ENCODE measurements around the gene AK8. TPM values are rescaled to one million over a fixed set of nuclear protein-coding genes. Genes with fewer than 3 reads are reported as not detected.

The AK8 gene
- total and polyA plus RNA-seq, 2 experiments from 2014 or later: 0.14 to 0.78 TPM

DNA sequence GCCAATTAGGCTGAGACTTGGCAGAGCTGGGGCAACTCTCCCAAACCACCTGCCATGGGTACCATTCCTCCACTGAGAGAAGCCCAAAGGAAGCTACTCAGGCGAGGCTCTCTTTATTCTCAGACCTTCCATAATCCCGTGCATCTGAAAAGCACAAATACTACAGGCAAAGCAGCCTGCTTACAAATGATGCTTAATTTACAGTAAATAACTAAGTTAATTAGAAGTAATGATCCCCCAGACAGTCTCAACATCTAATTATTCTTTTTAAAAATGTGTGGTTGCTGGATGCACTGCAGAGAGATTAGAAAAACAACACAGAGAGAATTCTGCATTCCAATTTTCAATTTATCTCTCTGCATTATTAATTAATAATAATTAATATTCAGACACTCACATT is 53.1 kb downstream of the AK8 start:
- Histone ChIP-seq H3K4me2 (no peak overlapping the region), H3K27me3 (ENCODE audit: insufficient read depth) (no peaks in the 10 kb centered on the region), H3K9me2 (ENCODE audit: insufficient read depth) (no peaks in the 10 kb centered on the region), H3F3A (replicated peaks; ENCODE audit: low read depth) (no peaks in the 10 kb centered on the region), H3K4me1 (ENCODE audit: insufficient read depth) (no peaks in the 10 kb centered on the region), H3K4me3 (no peak overlapping the region), H3K79me2 (replicated peaks; ENCODE audit: insufficient read depth) (no peaks in the 10 kb centered on the region), H3K36me3 (ENCODE audit: insufficient read depth) (no peaks in the 10 kb centered on the region), H4K20me1 (replicated peaks; ENCODE audit: insufficient read depth) (no peaks in the 10 kb centered on the region), H3K27ac (ENCODE audit: low read depth) (no peak overlapping the region), H2AFZ (no peak overlapping the region)
- ATAC-seq (no peak), DNase-seq (ENCODE audit: low spot score) (no peak)
- Mint-ChIP-seq H3K4me3 (no peak overlapping the region), H3K4me1 (peaks cover 8% of the 10 kb centered on the region), H3K9me3 (no peaks in the 10 kb centered on the region), H3K36me3 (ENCODE audit: low read depth) (no peaks in the 10 kb centered on the region), H3K27ac (no peak overlapping the region), H3K27me3 (ENCODE audit: insufficient read depth, low read depth, poor library complexity) (peaks cover under 1% of the 10 kb centered on the region)
- TF ChIP-seq, protein P1, sequence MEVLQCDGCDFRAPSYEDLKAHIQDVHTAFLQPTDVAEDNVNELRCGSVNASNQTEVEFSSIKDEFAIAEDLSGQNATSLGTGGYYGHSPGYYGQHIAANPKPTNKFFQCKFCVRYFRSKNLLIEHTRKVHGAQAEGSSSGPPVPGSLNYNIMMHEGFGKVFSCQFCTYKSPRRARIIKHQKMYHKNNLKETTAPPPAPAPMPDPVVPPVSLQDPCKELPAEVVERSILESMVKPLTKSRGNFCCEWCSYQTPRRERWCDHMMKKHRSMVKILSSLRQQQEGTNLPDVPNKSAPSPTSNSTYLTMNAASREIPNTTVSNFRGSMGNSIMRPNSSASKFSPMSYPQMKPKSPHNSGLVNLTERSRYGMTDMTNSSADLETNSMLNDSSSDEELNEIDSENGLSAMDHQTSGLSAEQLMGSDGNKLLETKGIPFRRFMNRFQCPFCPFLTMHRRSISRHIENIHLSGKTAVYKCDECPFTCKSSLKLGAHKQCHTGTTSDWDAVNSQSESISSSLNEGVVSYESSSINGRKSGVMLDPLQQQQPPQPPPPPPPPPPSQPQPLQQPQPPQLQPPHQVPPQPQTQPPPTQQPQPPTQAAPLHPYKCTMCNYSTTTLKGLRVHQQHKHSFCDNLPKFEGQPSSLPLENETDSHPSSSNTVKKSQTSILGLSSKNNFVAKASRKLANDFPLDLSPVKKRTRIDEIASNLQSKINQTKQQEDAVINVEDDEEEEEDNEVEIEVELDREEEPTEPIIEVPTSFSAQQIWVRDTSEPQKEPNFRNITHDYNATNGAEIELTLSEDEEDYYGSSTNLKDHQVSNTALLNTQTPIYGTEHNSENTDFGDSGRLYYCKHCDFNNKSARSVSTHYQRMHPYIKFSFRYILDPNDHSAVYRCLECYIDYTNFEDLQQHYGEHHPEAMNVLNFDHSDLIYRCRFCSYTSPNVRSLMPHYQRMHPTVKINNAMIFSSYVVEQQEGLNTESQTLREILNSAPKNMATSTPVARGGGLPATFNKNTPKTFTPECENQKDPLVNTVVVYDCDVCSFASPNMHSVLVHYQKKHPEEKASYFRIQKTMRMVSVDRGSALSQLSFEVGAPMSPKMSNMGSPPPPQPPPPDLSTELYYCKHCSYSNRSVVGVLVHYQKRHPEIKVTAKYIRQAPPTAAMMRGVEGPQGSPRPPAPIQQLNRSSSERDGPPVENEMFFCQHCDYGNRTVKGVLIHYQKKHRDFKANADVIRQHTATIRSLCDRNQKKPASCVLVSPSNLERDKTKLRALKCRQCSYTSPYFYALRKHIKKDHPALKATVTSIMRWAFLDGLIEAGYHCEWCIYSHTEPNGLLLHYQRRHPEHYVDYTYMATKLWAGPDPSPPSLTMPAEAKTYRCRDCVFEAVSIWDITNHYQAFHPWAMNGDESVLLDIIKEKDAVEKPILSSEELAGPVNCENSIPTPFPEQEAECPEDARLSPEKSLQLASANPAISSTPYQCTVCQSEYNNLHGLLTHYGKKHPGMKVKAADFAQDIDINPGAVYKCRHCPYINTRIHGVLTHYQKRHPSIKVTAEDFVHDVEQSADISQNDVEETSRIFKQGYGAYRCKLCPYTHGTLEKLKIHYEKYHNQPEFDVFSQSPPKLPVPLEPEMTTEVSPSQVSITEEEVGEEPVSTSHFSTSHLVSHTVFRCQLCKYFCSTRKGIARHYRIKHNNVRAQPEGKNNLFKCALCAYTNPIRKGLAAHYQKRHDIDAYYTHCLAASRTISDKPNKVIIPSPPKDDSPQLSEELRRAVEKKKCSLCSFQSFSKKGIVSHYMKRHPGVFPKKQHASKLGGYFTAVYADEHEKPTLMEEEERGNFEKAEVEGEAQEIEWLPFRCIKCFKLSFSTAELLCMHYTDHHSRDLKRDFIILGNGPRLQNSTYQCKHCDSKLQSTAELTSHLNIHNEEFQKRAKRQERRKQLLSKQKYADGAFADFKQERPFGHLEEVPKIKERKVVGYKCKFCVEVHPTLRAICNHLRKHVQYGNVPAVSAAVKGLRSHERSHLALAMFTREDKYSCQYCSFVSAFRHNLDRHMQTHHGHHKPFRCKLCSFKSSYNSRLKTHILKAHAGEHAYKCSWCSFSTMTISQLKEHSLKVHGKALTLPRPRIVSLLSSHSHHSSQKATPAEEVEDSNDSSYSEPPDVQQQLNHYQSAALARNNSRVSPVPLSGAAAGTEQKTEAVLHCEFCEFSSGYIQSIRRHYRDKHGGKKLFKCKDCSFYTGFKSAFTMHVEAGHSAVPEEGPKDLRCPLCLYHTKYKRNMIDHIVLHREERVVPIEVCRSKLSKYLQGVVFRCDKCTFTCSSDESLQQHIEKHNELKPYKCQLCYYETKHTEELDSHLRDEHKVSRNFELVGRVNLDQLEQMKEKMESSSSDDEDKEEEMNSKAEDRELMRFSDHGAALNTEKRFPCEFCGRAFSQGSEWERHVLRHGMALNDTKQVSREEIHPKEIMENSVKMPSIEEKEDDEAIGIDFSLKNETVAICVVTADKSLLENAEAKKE (CRISPR knock-in tag; IDR thresholded peaks at IDR 0.05): no peak
- TF ChIP-seq, protein P2, sequence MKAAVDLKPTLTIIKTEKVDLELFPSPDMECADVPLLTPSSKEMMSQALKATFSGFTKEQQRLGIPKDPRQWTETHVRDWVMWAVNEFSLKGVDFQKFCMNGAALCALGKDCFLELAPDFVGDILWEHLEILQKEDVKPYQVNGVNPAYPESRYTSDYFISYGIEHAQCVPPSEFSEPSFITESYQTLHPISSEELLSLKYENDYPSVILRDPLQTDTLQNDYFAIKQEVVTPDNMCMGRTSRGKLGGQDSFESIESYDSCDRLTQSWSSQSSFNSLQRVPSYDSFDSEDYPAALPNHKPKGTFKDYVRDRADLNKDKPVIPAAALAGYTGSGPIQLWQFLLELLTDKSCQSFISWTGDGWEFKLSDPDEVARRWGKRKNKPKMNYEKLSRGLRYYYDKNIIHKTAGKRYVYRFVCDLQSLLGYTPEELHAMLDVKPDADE (IDR thresholded peaks at IDR 0.05): no peak
- TF ChIP-seq STAT1 (IDR thresholded peaks at IDR 0.05; ENCODE audit: unreplicated experiment) (no peak), NANOG (IDR thresholded peaks at IDR 0.05; ENCODE audit: borderline replicate concordance) (no peak), POLR2AphosphoS5 (IDR thresholded peaks at IDR 0.05; ENCODE audit: low read depth) (no peak), JUNB (IDR thresholded peaks at IDR 0.05; ENCODE audit: unreplicated experiment) (no peak), CREB1 (CRISPR knock-in tag; IDR thresholded peaks at IDR 0.05; ENCODE audit: low read depth) (no peak), EZH2 (IDR thresholded peaks at IDR 0.05; ENCODE audit: low read depth, unreplicated experiment) (no peak), ZNF114 (CRISPR knock-in tag; IDR thresholded peaks at IDR 0.05) (no peak), EZH2phosphoT487 (IDR thresholded peaks at IDR 0.05; ENCODE audit: unreplicated experiment) (no peak), ZNF331 (CRISPR knock-in tag; IDR thresholded peaks at IDR 0.05; ENCODE audit: low read depth) (no peak)
- TF ChIP-seq, protein P3, sequence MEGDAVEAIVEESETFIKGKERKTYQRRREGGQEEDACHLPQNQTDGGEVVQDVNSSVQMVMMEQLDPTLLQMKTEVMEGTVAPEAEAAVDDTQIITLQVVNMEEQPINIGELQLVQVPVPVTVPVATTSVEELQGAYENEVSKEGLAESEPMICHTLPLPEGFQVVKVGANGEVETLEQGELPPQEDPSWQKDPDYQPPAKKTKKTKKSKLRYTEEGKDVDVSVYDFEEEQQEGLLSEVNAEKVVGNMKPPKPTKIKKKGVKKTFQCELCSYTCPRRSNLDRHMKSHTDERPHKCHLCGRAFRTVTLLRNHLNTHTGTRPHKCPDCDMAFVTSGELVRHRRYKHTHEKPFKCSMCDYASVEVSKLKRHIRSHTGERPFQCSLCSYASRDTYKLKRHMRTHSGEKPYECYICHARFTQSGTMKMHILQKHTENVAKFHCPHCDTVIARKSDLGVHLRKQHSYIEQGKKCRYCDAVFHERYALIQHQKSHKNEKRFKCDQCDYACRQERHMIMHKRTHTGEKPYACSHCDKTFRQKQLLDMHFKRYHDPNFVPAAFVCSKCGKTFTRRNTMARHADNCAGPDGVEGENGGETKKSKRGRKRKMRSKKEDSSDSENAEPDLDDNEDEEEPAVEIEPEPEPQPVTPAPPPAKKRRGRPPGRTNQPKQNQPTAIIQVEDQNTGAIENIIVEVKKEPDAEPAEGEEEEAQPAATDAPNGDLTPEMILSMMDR (conservative IDR thresholded peaks at IDR 0.05; ENCODE audit: low read depth in 2 of 2): no peak
- TF ChIP-seq, protein P4, sequence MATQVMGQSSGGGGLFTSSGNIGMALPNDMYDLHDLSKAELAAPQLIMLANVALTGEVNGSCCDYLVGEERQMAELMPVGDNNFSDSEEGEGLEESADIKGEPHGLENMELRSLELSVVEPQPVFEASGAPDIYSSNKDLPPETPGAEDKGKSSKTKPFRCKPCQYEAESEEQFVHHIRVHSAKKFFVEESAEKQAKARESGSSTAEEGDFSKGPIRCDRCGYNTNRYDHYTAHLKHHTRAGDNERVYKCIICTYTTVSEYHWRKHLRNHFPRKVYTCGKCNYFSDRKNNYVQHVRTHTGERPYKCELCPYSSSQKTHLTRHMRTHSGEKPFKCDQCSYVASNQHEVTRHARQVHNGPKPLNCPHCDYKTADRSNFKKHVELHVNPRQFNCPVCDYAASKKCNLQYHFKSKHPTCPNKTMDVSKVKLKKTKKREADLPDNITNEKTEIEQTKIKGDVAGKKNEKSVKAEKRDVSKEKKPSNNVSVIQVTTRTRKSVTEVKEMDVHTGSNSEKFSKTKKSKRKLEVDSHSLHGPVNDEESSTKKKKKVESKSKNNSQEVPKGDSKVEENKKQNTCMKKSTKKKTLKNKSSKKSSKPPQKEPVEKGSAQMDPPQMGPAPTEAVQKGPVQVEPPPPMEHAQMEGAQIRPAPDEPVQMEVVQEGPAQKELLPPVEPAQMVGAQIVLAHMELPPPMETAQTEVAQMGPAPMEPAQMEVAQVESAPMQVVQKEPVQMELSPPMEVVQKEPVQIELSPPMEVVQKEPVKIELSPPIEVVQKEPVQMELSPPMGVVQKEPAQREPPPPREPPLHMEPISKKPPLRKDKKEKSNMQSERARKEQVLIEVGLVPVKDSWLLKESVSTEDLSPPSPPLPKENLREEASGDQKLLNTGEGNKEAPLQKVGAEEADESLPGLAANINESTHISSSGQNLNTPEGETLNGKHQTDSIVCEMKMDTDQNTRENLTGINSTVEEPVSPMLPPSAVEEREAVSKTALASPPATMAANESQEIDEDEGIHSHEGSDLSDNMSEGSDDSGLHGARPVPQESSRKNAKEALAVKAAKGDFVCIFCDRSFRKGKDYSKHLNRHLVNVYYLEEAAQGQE (IDR thresholded peaks at IDR 0.05; ENCODE audit: unreplicated experiment): no peak

Measured in GM23338 (cell line).